Skin epidermis (tissue), 12 donors: ENCODE data around the gene ARSG.
A peak's percentile ranks its signal among the peaks of the same experiment; 100 is the strongest.
"Not testable (repeated sequence)": the region's sequence is repeated elsewhere in the genome, so short reads cannot be mapped to it uniquely, and the experiment has no call there.

Source experiments
- H3K27ac ChIP-seq, 21 experiments: fragments of 200-600 bp; sonication (generic) in 11 of 21; one replicate each; pipeline ENCODE4 v1.5.0; 2020; ENCODE audit warnings: mild to moderate bottlenecking in 3 of 21, inconsistent platforms in 2 of 21, moderate library complexity in 2 of 21
- H3K4me3 ChIP-seq, 7 experiments: fragments of 200-600 bp; sonication (generic) in 2 of 7; one replicate each; pipeline ENCODE4 v1.5.0; 2020; ENCODE audit warnings: inconsistent platforms in 2 of 7, mild to moderate bottlenecking in 2 of 7, moderate library complexity in 1 of 7

ARSG gene

DNA sequence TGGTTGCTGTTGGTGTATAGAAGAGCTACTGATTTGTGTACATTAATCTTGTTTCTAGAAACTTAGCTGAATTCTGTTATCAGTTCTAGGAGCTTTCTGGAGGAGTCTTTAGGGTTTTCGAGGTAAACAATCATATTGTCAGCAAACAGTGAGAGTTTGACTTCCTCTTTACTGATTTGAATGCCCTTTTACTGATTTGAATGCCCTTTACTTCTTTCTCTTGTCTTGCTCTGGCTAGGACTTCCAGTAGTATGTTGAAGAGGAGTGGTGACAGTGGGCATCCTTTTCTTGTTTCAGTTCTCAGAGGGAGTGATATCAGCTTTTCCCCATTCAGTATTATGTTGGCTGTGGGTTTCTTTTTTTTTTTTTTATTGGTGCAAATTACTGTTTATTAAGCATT lies 116.4 kb downstream of the ARSG start:
- not testable (repeated sequence) for H3K4me3 ChIP-seq, H3K27ac ChIP-seq

DNA sequence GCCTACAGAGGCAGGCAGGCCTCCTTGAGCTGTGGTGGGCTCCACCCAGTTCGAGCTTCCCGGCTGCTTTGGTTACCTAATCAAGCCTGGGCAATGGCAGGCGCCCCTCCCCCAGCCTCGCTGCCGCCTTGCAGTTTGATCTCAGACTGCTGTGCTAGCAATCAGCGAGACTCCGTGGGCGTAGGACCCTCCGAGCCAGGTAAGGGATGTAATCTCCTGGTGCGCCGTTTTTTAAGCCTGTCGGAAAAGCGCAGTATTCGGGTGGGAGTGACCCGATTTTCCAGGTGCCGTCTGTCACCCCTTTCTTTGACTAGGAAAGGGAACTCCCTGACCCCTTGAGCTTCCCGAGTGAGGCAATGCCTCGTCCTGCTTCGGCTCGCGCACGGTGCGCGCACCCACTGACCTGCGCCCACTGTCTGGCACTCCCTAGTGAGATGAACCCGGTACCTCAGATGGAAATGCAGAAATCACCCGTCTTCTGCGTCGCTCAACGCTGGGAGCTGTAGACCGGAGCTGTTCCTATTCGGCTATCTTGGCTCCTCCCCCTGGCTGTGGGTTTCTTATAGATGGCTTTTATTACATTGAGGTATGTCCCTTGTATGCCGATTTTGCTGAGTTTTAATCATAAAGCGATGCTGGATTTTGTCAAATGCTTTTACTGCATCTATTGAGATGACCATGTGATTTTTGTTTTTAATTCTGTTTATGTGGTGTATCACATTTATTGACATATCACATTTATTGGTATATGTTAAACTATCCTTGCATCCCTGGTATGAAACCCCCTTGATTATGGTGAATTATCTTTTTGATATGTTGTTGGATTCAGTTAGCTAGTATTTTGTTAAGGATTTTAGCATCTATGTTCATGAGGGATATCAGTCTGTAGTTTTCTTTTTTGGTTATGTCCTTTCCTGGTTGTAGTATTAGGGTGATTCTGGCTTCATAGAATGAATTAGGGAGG lies 122.6 kb downstream of the ARSG start:
- H3K27ac ChIP-seq: peak overlapping the region in 9 of 21 experiments; percentile 38 to 74 (median 54)
- peak overlapping the region; percentile 25 to 44 (median 36) for H3K4me3 ChIP-seq

DNA sequence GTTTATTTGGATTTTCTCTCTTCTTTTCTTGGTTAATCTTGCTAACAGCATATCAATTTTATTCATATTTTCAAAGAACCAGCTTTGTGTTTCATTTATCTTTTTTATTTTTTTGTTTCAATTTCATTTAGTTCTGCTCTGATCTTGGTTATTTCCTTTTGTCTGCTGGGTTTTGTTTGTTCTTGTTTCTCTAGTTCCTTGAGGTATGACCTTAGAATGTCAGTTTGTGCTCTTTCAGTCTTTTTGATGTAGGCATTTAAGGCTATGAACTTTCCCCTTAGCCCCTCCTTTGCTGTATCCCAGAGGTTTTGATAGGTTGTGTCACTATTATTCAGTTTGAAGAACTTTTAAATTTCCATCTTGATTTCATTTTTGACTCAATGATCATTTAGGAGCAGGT lies 123.6 kb downstream of the ARSG start:
- not testable (repeated sequence) for H3K4me3 ChIP-seq, H3K27ac ChIP-seq

DNA sequence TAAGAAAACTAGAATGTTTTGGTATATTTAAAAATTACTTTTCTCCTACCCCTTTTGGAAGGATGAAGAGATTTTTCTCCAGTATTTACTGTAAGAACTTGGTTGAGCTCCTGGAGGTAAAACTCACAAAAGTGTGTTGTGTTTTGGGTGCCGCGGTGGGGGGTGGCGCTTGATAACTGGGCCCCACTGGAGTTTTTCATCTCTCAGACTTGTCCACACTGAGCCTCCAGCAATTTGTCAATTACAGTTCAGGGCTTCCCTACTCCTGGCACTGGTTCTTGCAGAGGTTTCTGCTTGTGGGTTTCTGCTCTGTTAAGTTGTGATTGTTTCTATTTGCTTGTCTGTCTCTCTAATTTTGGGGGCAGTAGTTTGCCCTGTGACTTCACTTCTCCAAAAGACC lies 126.0 kb downstream of the ARSG start:
- Histone ChIP-seq H3K27ac (no peak overlapping the region), H3K4me3 (no peak overlapping the region)

DNA sequence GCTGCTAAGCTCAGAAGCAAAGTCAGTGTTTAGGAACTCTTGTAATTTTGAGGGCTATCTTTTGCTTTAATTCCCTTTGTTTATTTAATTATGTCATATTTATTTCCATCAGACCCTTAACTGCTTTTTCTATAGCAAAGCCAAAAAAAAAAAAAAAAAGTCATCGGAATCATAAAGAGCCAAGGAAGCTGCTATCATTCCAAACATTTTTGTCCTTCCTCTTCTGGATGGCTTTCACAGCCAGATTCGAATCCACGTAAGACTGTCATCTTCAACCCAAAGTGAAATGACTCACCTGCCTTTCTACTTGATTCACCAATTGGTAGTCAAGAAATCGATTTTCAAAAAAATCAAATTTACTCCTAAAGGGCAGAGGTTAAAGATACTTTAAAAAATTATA lies 127.6 kb downstream of the ARSG start:
- Histone ChIP-seq H3K4me3 (no peak overlapping the region), H3K27ac (no peak overlapping the region)

DNA sequence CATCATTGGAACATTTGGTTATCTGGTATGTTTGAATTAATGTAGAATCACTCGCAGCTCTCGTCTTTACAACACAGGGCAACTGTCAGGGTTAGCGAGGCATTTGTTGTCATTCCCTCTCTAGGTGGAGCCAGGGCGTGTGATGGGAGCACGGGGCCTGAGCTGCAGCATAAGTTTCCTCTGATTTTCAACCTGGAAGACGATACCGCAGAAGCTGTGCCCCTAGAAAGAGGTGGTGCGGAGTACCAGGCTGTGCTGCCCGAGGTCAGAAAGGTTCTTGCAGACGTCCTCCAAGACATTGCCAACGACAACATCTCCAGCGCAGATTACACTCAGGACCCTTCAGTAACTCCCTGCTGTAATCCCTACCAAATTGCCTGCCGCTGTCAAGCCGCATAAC lies 128.8 kb downstream of the ARSG start:
- no peak overlapping the region for H3K4me3 ChIP-seq
- no peak overlapping the region for H3K27ac ChIP-seq

DNA sequence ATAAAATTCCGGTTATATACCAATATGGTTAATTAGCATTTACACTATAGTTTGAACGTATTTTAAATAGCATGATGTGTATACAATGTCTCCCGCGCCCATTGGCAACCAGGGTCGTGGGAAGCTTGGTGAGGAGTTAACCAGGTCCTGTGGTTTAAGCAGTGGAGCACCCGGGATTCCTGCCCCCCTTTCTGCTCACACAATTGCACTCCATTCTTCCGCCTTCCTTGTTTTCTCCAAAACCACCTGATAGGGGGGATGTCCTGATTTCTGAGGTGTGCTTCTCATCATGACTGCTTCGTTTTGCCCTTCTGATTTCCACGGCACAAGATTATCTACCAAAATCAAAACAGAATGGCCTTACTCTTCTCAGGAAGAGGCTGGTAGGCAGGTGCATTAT lies 130.2 kb downstream of the ARSG start:
- Histone ChIP-seq H3K4me3 (no peak overlapping the region), H3K27ac (no peak overlapping the region)

DNA sequence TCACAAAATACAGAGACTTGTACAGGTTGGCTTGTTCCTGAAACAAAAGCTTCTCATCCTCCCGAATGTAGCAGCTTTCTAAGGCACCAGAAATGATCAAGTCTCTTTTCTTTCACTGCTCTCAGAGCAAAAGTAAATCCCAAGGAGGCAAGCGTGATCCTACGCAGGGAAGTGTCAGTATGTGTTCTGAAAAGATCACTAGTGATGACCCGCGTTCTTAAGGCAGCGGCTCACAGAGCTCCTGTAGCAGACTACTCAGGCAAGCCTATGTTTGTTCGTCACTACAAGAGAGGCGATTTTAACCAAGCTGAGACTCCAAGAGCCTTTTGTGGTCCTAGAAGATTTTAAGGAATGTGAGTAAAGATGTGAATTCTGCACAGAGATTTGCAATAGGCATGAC lies 131.5 kb downstream of the ARSG start:
- no peak overlapping the region for H3K4me3 ChIP-seq
- no peak overlapping the region for H3K27ac ChIP-seq

DNA sequence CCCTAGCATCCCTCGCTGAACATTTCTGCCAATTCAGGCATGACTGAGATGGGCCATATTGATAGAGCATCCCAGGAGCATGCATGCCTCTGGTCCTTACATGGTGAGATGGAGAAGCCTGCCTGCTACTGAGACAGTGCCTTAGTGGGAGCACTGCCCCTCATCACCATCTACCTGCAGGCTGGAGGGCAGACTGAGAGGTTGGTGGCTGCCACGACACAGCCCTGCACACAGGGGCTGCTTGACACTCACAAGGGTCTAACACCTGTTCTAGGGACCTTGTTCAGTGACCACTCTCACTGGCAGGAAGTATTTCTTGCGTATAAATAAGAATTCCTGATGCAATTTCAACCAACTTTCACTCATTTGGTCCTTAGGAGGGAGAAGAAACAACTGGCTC lies 132.0 kb downstream of the ARSG start:
- Histone ChIP-seq H3K4me3 (no peak overlapping the region), H3K27ac (no peak overlapping the region)

DNA sequence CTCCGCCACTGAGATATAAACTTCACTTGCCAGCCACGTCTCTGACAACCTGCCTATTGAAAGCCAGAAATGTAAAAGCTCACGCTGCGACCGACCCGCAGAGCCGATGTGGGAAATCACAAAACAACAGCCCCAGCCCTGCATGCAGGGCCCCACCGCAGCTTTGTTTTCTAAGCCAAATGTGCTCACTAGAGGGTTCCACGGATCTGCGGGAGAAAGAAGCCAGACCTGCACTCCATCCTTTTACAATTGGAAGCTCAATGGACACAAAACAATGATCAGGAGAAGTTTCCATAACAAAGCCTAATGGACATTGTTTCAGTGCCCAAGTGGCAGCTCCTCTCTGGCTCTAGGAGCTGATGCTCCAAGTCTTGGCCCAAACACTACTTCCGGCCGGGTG lies 132.9 kb downstream of the ARSG start:
- Histone ChIP-seq H3K27ac (no peak overlapping the region), H3K4me3 (no peak overlapping the region)

DNA sequence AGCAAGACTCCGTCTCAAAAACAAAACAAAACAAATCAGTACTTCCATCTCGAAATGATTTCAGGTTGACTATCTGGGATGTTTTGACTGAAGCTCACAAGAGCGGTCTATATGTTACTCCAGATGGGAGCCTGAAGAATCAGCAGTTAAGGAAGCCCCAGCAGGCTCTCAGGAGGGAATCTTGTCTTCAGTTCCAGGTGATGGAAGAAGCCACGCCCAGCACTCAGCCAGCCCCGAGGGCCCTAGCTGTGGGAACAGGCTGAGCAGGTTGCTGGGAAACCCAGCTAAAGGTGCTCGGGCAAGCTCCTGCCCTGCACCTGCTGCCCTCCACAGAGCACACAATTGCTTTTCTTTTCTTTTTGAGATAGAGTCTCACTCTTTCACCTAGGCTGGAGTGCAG lies 133.6 kb downstream of the ARSG start:
- Histone ChIP-seq H3K4me3 (no peak overlapping the region), H3K27ac (no peak overlapping the region)

DNA sequence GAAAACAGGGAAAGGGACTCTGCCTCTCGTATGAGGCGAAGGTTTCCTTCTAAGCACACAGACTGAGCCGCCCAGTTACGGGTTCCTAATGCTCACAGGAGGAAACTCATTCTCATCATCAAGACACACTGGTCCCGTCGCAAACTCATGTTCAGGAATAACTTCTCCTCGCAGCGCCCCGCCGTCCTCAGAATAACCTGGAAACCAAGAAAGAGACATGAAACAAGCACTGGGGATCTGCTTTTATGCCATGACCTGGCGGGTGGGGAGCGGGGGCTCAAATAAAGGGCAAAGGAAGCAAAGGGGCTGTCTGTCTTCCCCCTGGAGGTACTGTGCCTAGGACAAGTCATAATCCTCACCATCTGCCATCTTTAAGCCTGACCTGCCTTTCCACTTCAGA lies 134.7 kb downstream of the ARSG start:
- Histone ChIP-seq H3K4me3 (no peak overlapping the region), H3K27ac (peak overlapping the region in 1 of 21 experiments; percentile 32)

DNA sequence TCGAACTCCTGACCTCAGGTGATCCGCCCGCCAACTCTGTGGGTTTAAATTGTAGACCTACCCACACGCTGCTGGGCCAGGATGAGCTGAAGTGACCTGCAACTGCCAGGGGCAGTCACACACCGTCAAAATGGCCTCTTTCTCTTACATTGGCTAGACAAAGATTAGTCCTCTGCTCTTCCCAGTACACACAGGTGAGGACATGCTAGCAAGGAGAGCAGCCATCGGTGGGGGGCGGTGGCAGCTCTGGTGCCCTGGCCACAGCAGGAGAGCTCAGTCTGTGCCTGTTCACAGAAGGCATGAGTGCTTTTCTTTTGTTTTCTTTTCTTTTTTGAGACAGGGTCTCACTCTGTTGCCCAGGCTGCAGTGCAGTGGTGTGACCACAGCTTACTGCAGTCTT lies 136.3 kb downstream of the ARSG start:
- no peak overlapping the region for H3K27ac ChIP-seq
- H3K4me3 ChIP-seq: no peak overlapping the region

DNA sequence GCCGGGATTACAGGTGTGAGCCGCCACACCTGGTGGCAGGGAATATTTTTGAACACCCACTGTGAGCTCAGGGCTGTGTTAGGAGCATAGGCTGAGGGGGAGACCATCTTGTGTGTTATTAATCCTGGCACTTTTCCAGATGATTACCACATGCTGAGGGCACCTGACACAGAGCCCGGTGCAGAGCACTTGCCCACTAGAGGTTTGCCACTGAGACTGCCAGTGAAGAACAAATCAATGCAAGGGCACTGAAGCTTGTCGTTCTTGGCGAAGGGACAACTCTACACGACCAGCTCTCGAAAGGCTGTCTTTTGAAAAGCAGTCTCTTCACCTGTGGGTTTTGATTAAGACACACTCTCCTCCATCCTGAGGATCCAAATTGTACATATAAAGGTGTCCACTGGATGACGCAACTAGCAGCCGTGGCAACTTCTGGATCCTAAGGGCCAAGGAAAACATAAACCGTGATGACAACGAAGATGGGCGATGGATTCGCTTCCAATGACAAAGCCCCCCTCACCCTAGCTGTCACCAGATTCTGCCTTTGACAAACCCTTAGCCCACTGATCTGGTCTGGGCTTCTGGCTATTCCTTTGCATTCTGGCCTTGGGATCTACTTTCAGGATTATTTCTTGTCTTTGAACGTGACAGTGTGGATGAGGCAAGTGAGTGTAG lies 137.3 kb downstream of the ARSG start:
- Histone ChIP-seq H3K4me3 (no peak overlapping the region), H3K27ac (no peak overlapping the region)

DNA sequence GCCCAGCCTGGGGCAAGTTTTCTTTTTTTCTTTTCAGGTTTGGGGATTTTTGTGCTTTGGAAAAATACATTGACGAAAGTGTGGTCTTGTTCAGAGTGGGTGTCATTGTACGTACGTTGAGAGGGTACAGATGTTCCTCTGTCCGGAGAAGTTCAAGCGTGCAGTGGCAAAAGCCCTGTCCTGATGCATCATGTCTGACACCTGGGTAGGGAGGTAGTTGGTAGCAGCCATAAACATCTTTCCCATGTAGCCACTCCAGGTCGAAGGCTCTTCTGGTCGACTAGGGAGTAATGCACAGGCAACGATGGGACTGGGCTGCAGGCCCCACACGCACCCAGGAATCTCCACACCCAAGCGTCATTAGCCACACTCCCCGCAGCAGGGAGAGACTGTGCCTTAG lies 138.6 kb downstream of the ARSG start:
- Histone ChIP-seq H3K4me3 (no peak overlapping the region), H3K27ac (no peak overlapping the region)

DNA sequence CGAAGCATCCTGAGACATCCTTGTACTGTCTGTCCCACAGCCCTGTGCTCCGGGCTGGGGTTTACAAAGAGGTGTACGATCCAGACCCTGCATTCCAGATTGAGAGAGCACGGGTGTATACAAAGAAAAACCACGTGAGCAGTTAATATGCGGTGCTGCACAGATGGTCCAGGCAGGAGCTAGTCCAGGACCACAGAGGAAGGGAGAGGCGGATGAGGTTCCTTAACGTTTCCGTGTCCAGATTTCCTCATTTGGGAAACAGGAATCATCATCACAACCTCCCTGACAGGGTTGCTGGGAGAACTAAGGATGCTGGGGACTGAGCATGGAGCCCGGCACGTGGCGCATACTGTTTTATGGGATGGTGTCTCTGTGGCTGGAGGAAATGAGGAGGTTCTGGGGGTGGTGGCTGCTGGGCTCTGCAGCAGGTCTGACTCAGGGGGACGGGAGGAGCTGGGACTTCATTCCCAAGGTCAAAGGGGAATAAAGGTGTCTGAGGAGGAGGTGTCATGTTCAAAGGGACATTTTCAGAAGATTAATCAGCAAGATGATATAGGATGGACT lies 139.8 kb downstream of the ARSG start:
- Histone ChIP-seq H3K27ac (no peak overlapping the region), H3K4me3 (no peak overlapping the region)

DNA sequence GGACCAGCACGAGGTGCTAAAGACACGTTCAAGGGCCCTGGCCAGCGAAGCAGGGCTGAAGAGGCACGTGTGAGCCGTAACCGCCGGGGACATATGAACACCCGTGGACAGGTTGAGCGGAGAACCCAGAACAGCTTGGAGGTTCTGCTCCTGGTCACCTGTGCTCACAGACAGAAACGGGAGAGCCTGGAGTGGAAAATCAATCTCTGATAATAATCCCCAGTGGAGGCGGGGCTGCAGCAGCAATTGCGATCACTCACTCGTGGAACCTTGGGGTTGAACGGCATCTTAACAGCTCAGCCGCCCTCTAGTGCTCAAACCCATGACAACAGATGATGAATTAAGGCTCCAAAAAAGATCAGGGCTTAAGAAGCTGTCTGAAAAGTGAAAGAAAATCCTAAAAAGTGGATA lies 140.4 kb downstream of the ARSG start:
- Histone ChIP-seq H3K27ac (no peak overlapping the region), H3K4me3 (no peak overlapping the region)

DNA sequence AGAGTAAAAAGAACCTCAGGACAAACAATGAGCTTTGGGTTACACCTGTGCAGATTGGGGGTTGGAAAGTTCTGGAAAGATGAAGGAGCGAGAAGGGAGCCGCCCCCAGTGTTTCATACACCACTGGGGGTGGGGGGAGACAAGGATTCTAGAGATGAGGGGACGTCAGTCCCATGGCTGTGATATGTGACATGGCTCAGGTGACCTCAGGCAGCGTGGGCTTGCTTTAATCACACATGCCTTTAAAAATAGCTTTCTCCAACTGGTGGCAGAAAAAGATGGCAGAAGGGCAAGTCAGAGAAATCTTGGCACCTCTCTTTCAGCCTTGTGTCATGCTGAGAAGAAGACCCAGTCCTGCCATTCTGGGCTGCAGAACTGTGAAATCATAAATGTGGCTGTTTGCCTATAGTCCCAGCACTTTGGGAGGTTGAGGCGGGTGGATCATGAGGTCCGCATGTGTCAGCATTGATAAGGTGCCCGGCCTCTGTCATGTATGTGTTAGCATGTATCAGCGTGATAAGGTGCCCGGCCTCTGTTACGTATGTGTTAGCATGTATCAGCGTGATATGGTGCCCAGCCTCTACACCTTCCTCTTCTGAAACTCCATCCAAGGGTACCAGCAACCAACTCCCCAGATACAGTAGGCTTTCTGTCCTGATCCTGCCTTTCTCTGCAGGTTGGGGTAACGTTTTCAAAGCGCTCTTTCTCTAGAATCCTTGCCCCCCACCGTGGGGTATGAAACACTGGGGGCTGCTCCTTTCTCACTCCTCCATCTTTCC lies 141.0 kb downstream of the ARSG start:
- H3K27ac ChIP-seq: no peak overlapping the region
- no peak overlapping the region for H3K4me3 ChIP-seq

DNA sequence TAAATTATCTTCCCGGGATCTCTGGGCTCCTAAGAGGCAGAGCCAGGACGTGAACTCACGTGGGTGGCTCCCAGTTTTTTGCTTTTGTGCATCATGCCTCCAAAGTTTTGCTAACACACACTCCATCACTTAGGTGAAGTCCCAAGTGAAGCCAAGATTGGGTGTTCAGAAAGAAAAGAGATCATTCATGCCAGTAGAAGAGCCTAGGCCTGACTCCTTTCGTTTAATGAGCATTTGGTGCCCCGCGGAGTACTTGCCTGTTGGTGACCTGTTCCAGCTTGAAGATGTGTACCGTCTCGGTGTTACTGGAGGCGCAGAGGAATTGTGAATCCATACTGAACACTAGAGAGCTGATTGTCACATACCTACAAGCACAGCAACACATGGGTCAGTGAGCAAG lies 141.9 kb downstream of the ARSG start:
- Histone ChIP-seq H3K27ac (no peak overlapping the region), H3K4me3 (no peak overlapping the region)

DNA sequence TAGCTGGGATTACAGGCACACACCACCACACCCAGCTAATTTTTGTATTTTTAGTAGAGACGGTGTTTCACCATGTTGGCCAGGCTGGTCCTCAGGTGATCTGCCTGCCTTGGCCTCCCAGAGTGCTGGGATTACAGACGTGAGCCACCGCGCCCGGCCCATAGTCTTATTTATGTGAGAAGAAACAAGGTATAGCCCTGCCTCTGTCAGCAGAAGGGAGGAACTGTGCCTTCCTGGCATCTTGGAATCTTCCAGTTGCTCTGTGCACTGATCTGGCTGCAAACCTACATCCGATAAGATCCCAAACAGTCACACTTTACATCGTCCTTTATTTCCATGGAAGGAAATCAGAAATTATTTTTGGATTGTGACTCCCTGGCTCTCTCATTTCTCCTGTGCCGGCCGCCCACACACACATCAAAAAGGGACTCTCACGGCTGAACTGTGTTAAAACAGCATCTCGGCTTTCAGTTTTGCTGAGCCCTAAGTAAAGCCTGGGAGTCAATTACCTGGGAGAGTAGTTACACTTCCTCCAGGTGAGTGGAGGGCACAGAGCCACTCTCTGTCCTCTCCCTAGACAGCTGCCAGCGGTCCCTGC lies 142.7 kb downstream of the ARSG start:
- Histone ChIP-seq H3K4me3 (no peak overlapping the region), H3K27ac (peak overlapping the region in 1 of 21 experiments; percentile 32)
